Smooth muscle cell (in vitro differentiated cells): Measurements from ENCODE around the gene RAB3B. TPM values are rescaled to one million over a fixed set of nuclear protein-coding genes. Genes with fewer than 3 reads are reported as not detected.

Experiments
- DNase-seq: peaks from one replicate; lab custom pipeline; 2025; ENCODE audit not compliant: unreplicated experiment; lab: John Stamatoyannopoulos, UW
- H2AFZ ChIP-seq: fragments of 200-600 bp; sonication (generic); 2 replicates; pipeline ENCODE4 v1.6.0; 2016; ENCODE audit warnings: antibody characterized with exemption, low read depth, mild to moderate bottlenecking
- H3F3A ChIP-seq: fragments of 200-600 bp; sonication (generic); 2 replicates; pipeline ENCODE4 v1.6.0; 2017; ENCODE audit warnings: antibody characterized with exemption, low read depth
- H3K27ac ChIP-seq: fragments of 200-600 bp; sonication (generic); 2 replicates; pipeline ENCODE4 v1.5.1; 2016; ENCODE audit warnings: low read depth, mild to moderate bottlenecking
- H3K27me3 ChIP-seq: fragments of 200-600 bp; sonication (generic); 2 replicates; pipeline ENCODE4 v1.6.1; 2016; ENCODE audit warnings: low read depth, mild to moderate bottlenecking
- H3K36me3 ChIP-seq: fragments of 200-600 bp; sonication (generic); 2 replicates; pipeline ENCODE4 v1.5.1; 2016; ENCODE audit warnings: low read depth
- H3K4me1 ChIP-seq: fragments of 200-600 bp; sonication (generic); 2 replicates; pipeline ENCODE4 v1.5.1; 2016; ENCODE audit warnings: low read depth
- H3K4me2 ChIP-seq: fragments of 200-600 bp; sonication (generic); 2 replicates; pipeline ENCODE4 v1.6.0; 2016; ENCODE audit warnings: mild to moderate bottlenecking
- H3K4me3 ChIP-seq: fragments of 200-600 bp; sonication (generic); 2 replicates; pipeline ENCODE4 v1.5.1; 2016; ENCODE audit warnings: mild to moderate bottlenecking
- H3K79me2 ChIP-seq: fragments of 200-600 bp; sonication (generic); 2 replicates; pipeline ENCODE4 v1.6.0; 2016; ENCODE audit warnings: low read depth, mild to moderate bottlenecking
- H3K9ac ChIP-seq: fragments of 200-600 bp; sonication (generic); 2 replicates; pipeline ENCODE4 v1.6.0; 2016; ENCODE audit warnings: low read depth
- H3K9me3 ChIP-seq: fragments of 200-600 bp; sonication (generic); replicated peaks from 2 replicates; pipeline ENCODE4 v1.5.1; 2016; ENCODE audit warnings: low read depth
- H4K20me1 ChIP-seq: fragments of 200-600 bp; sonication (generic); 2 replicates; pipeline ENCODE4 v1.6.0; 2016; ENCODE audit warnings: low read depth
- WGBS: methylation state at CpG from one replicate; pipeline ENCODE4 v1.1.7; 2016; ENCODE audit warnings: low lambda C conversion rate; 5-methylcytosine and 5-hydroxymethylcytosine counted together
- polyA plus RNA-seq: library from polyadenylated mRNA; unstranded; fragments of >200 nt; fragmentation: Nextera tagmentation; extraction: Ambion mirVana; gene quantifications from 2 replicates; pipeline ENCODE4 v1.2.1, GENCODE V29; 2016
- total RNA-seq: library from RNA; depleted of rRNA; stranded (reverse); fragments of >200 nt; gene quantifications from 2 replicates; pipeline ENCODE4 v1.2.3, GENCODE V29; 2014
- TF ChIP-seq, protein P1 (sequence below): fragments of 200-600 bp; sonication (generic); IDR thresholded peaks from 2 replicates; pipeline ENCODE4 v1.5.1; 2017; ENCODE audit warnings: borderline replicate concordance, mild to moderate bottlenecking, antibody characterized with exemption; ENCODE audit not compliant: insufficient read depth, poor library complexity, severe bottlenecking

The RAB3B gene
- total and polyA plus RNA-seq, 2 experiments from 2014 or later: 3.5 to 9.3 TPM

GRCh38 chr1:51966559-51966958 is 23.9 kb downstream of the RAB3B start:
- no peaks in the 10 kb centered on the region for H3K9me3 ChIP-seq
- 89% methylated on average over 2 of the region's 2 CpGs for WGBS
- no peak overlapping the region for H2AFZ ChIP-seq
- H3K36me3 ChIP-seq: no peaks in the 10 kb centered on the region
- H3K27me3 ChIP-seq: no peaks in the 10 kb centered on the region
- peaks cover 12% of the 10 kb centered on the region for H3K4me1 ChIP-seq
- no peak overlapping the region for H3K4me3 ChIP-seq
- no peak overlapping the region for H3K9ac ChIP-seq
- no peaks in the 10 kb centered on the region for H3F3A ChIP-seq
- TF ChIP-seq, protein P1, sequence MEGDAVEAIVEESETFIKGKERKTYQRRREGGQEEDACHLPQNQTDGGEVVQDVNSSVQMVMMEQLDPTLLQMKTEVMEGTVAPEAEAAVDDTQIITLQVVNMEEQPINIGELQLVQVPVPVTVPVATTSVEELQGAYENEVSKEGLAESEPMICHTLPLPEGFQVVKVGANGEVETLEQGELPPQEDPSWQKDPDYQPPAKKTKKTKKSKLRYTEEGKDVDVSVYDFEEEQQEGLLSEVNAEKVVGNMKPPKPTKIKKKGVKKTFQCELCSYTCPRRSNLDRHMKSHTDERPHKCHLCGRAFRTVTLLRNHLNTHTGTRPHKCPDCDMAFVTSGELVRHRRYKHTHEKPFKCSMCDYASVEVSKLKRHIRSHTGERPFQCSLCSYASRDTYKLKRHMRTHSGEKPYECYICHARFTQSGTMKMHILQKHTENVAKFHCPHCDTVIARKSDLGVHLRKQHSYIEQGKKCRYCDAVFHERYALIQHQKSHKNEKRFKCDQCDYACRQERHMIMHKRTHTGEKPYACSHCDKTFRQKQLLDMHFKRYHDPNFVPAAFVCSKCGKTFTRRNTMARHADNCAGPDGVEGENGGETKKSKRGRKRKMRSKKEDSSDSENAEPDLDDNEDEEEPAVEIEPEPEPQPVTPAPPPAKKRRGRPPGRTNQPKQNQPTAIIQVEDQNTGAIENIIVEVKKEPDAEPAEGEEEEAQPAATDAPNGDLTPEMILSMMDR: no peak
- no peak overlapping the region for H3K4me2 ChIP-seq
- no peak overlapping the region for H3K27ac ChIP-seq
- DNase-seq: no peak
- no peaks in the 10 kb centered on the region for H4K20me1 ChIP-seq
- H3K79me2 ChIP-seq: no peaks in the 10 kb centered on the region

DNA sequence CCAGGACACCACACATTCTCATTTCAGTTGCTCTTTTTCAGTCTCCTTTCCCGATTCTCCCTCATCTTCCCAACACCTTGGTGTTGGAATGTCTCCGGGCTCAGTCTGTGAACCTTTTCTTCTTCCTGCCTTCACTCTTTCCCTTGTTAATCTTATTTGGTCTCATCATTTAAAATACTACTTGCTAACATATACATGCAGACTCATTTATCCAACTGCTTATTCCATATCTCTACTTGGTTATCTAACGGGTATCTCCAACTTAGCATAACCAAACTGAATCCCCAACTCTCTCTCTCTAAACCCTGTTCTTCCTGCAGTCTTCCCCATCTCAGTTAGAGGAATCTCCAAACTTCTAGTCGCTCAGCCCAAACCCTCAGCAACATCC is 26.2 kb downstream of the RAB3B start:
- Histone ChIP-seq H3K36me3 (no peaks in the 10 kb centered on the region), H3K9me3 (no peaks in the 10 kb centered on the region), H4K20me1 (no peaks in the 10 kb centered on the region), H3F3A (no peaks in the 10 kb centered on the region), H3K4me3 (no peak overlapping the region), H3K4me1 (peaks cover 4% of the 10 kb centered on the region), H3K9ac (no peak overlapping the region), H3K27me3 (no peaks in the 10 kb centered on the region), H3K27ac (no peak overlapping the region), H3K4me2 (no peak overlapping the region), H2AFZ (no peak overlapping the region), H3K79me2 (no peaks in the 10 kb centered on the region)
- TF ChIP-seq, protein P1: no peak
- no peak for DNase-seq
- WGBS: 92% methylated on average over 4 of the region's 4 CpGs

DNA sequence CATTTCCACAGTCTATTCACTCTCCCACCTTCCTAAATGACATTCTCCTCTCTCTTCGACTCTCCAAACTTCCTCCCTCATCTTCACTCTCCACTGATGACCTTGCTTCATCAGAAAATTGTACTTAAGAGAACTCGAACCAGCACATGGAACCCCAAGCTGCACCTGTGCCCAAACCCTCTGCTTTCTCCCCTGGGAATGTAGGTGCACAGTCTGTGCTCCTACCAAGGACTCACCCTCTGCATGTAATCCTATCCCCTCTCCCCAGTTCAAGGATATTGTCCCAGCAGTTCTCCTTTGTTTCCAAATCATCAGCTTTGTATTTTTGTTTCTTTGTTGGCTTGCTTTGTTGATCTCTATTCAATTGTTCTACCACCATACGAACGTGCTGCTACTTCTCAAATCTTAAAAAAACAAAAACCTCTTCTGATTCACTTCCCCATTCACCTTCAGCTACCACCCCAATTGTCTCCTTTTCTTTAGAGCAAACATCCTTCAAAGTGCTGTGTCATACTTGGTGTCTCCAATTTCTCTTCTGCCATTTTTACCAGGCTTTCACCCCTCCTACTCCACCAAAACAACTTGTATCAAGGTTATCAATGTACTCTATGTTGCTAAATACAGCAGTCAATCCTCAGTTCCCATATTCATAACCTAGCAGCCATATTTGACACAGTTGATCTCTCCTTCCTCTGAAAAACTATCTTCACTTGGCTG is 26.8 kb downstream of the RAB3B start:
- Histone ChIP-seq H3K4me3 (no peak overlapping the region), H3K27ac (no peak overlapping the region), H3K4me1 (peaks cover 4% of the 10 kb centered on the region), H4K20me1 (no peaks in the 10 kb centered on the region), H2AFZ (no peak overlapping the region), H3K79me2 (no peaks in the 10 kb centered on the region), H3K9ac (no peak overlapping the region), H3K36me3 (no peaks in the 10 kb centered on the region), H3K27me3 (no peaks in the 10 kb centered on the region), H3F3A (no peaks in the 10 kb centered on the region), H3K9me3 (no peaks in the 10 kb centered on the region), H3K4me2 (no peak overlapping the region)
- WGBS: 82% methylated on average over 4 of the region's 4 CpGs
- TF ChIP-seq, protein P1: no peak
- no peak for DNase-seq
